Stimulated activated CD8-positive, alpha-beta memory T cell treated with anti-CD3 and anti-CD28 coated beads, Interleukin-4, amount 100 ng/mL, for 4 hours (primary cell): ENCODE data around the gene DPM3.
A peak's percentile ranks its signal among the peaks of the same experiment; 100 is the strongest.
"Not testable (repeated sequence)": the region's sequence is repeated elsewhere in the genome, so short reads cannot be mapped to it uniquely, and the experiment has no call there.

Experiments
- DNase-seq, 2 donors: peaks; one replicate each; pipeline ENCODE4 v3.0.0-alpha.2; 2020; ENCODE audit warnings: low read depth in 2 of 2, low spot score in 1 of 2

DPM3 gene

DNA sequence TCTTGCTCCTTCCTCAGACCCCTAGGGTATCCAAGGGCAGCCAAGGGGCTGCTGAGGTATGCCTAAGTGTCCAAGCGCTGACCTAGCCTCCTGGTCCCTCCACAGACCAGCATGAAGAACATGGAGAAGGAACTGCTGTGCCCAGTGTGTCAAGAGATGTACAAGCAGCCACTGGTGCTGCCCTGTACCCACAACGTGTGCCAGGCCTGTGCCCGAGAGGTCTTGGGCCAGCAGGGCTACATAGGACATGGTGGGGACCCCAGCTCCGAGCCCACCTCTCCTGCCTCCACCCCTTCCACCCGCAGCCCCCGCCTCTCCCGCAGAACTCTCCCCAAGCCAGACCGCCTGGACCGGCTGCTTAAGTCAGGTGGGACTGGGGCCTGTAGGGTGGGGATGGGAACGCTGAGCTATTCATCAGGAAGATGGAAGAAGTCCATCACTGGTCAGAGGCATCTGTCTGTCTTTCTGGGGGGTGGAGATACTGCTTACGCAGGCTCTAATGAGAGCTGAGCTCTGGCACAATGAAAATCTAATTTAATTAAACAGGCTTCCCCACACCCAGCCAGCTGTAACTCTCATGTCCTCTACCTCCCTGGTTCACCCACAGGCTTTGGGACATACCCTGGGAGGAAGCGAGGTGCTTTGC lies 35.1 kb upstream of the DPM3 start:
- DNase-seq: no peak

- no peak for DNase-seq
These were observed 34.3 kb upstream of the DPM3 start for GRCh38 chr1:155174324-155175280.

DNA sequence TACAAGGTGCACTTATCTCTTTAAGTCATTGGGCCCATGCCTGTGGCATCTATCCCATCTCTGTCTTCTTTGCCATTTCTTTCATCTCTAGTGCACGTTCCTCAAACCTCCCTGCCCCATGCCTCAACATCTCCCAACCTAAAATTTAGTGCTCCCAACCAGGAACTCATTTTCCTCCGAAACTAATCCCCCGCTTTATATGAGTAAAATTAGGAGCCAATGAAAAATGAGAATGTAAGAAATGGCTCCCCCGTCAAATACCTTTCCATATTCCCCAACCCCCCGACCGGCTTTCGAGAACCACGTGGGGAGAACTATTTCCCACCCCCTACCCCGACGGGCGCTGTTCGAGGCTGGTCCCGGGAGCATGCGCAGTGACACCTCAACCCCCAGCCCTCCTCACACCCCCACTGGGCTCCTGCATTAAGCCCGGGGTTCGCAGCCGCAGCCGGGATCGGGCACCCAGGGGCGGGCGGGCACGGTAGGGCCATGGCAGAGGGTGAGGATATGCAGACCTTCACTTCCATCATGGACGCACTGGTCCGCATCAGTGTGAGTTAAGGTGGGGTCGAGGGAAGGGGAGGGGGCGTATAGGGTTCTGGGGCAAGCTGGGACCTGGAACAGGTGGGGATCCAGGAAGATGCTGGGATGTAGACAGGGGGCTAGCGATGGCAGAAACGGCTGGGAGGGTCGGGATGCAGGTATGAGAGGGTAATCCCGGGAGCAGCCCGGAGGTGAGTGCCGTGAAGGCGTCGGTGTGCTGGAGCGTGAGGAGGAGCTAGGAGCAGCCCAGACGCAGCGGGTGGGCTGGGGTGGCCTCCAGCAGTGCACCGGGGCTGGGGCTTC lies 33.4 kb upstream of the DPM3 start, which contains the start of gene TRIM46:
TSS of gene TRIM46 (plus strand) at position 372 of the 846 bp plus-strand sequence. CDS start at position 490, 118 bp downstream.
- peak in 1 of 2 donors; percentile 36 for DNase-seq

GRCh38 chr1:155172732-155173477 lies 32.6 kb upstream of the DPM3 start, which contains the start of gene KRTCAP2:
KRTCAP2 (minus strand) TSS chr1:155173304; CDS start chr1:155173224, 80 bp downstream.
- DNase-seq: peak; percentile 88 to 92

DNA sequence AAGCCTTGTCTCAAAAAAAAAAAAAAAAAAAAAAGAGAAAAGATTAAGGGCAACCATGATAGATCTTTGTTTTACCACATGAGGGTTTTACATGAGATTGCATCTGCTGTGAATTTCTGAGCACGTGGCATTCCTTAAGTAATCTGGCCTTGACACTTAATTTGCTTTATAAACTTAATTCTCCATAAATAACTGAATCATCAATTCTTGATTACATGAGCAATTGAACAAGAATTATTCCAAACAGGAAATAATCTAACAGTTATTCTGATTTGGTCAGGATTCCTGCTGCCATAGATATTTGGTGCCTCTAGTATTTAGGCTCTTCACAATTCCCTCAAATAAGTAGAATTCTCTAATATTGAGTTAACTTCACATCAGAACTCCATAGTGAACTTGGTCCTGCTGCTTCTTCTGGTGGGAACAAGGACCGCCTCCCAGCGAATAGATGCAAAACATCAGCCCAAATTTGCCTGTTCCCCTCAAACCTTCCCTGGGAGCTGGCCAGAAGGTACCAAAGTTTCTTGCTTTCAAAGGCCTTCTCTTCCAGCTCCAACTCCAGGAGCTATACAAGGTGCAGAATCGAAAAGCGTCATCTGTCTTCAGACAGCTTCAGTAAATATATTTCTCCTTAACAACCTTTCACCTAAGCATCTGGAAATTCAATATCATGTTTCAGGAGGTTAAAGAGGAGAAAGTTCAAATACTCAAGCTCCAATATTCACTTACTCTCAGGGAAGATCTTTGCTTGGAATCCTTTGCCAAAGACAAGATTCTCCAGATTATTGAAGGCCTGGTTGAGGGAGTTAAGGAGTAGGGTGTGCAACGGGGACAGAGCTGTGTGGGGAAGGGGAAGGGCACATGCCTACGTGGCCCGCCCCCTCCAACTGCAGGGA lies 31.8 kb upstream of the DPM3 start:
- DNase-seq: no peak

DNA sequence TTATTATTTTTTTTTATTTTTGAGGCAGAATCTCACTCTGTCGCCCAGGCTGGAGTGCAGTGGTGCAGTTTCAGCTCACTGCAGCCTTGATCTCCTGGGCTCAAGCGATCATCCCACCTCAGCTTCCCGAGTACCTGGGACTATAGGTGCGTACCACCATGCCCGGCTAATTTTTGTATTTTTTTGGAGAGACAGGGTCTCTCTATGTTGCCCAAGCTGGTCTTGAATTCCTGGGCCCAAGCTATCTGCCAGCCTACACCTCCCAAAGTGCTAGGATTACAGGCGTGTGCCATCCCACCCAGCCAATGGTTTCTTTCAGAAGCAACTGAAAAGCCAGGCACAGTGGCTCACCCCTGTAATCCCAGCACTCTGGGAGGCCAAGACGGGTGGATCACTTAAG lies 30.5 kb upstream of the DPM3 start:
- DNase-seq: no peak

DNA sequence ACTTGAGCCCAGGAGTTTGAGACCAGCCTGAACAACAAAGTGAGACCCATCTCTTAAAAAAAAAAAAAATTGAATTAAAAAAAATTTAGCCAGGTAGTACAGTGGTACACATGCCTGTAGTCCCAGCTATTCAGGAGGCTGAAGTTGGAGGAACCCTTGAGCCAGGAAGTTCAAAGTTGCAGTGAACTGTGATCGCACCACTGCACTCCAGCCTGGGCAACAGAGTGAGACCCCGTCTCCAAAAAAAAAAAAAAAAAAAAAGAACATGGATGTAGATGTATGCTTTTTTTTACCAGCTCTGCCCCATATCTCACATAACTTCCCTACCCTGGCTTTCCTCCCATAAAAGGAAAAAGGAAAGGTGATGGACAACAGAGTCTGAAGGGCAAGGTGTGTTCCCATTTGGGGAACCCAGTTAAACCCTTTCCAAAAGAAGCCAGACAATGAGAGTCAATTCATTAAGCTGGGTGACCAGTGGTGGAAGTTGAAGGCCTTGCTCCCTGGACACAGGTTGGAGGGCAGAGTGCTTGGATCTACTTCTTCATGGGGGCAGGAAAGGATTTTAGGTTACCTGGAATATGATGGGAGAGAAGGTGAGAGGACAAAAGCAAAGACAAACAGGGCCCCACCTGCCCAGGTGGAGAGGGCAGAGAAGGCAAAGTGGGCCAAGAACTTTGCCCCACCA lies 29.9 kb upstream of the DPM3 start:
- DNase-seq: no peak

DNA sequence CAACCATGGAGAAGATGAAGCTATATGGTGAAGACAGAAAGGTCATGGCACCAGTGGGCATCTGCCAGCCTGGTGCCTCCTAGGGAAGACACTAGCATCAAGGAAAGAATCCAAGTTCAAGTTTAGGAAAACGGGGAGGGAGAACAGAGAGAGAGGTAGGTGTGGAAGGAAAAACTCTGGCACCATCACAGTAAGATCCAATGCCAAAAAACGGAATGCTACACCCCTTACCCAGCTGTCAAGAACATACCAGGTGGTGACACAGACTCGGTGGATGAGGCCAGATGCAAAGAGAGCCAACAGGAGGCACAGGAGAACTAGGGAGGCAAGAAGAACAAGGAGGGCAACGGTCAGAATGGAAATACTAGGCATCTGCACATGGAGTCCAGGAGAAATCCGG lies 29.2 kb upstream of the DPM3 start:
- DNase-seq: no peak

DNA sequence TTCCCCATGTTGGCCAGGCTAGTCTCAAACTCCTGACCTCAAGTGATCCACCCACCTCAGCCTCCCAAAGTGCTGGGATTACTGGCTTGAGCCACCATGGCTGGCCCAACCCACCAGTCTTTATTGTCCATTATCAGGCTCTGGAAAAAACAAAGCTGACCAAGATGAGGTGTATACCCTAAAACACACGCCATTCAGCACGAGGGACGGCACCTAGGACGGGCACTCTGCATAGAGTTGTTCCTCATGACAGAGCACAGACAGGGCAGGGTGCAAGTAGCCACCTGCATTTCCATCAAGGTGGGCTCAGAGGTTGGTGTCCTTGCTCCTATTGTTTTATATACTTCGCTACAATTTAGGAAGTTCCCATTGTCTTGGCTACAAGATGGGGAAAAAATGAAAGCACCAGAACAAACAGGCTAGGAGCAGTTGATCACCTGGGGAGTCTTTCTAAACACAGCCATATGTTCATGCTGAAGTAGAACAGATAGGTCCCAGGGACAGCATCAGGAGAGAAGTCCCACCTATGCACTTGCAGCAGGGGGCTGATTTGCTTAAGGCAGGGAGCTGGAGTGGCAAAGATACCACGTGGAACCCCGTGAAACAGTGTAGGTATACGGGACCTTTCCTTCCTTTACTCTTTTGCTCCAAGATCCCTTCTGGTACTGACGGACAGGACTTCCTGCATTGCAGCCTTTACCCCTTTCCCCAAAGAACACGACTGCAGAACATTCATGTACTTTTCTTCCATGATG lies 28.3 kb upstream of the DPM3 start:
- no peak for DNase-seq

DNA sequence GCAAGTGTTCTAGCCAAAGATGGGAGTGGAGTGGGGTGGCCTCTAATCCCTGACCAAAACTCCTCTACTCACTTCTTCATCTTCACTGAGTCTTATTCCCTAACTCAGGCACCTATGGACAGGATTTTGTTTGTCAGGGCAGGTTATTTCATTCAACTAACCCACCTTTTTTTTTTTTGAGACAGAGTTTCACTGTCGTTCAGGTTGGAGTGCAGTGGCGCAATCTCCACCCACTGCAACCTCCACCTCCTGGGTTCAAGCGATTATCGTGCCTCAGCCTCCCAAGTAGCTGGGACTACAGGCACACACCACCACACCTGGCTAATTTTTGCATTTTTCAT lies 27.7 kb upstream of the DPM3 start:
- not testable (repeated sequence) for DNase-seq

DNA sequence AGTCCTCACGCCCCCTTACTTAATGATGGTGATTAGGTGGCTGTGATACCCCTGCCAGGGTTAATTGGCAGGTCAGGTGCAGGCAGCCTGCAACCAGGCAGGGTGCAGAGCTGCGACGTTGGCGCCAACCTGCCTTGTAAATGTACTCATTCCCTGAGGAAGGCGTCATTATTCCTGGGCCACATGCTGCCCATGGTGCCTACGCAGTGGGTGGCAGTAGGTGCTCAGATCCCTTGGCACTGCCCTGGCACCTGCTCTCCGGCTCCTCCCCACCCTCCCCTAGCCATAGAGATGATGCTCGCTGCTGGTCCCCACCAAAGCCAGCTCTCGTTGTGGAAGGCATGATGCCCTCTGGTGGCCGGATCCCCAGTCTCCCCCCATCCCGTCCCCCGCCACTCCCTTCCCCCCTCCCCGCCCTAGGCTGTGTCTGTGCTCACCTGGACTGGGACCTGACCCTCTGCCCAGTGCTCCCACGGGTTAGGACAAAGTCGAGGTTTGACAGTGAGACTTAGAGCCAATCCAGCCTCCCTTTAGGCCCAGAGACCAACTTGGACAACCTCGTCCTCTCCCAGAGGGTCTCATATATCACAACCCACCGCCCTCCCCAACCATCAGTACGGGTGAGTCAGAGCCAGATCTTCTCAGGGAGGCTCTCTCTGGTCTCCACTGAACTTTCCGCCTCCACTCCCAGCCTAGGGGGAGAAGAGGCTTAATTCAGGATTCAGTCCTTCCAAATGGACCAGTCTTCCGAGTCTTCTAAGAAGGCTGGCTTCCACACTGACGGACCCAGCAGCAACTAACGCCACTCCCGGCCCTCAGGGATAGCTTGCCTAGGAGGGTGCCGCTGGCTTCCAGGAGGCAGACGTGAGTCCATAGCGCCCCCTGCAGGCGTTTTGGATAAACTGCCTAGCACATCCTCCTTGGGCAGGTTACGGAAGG lies 27.1 kb upstream of the DPM3 start:
- peak; percentile 60 to 85 for DNase-seq

DNA sequence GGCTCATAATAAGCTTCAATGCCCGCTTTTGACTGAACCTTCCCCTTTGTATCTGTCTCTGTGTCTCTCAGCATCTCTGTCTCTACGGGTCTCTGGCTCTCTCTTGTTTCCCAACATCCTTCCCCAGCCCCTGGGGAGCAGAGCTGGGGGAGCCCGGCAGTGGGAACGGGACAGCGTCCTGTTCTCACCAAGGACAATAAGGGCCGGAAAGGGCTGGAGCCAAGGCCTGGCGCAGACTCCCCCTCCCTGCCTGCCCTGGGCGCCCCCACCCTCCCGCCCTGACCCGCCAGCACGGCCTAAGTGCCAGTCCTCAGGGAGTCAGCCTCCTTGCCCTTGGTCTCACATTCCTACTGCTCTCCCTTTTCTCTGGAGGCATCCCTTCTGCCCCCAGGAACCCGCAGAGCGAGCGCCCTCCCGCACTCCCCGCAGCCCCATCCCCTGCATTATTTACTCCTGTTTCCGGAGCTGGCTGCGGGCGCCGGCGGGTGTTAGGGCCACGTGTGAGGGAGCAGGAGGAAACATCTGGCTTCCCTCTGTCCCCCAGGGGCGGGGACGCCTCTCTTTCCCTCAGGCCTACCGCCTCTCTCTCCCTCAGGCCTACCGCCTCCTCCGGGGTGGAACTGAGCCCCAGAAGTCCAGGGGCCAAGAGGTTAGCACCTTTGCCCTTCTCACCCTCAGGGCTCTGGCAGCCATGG lies 26.3 kb upstream of the DPM3 start:
- DNase-seq: no peak

GRCh38 chr1:155166051-155166470 lies 25.7 kb upstream of the DPM3 start:
- DNase-seq: no peak

DNA sequence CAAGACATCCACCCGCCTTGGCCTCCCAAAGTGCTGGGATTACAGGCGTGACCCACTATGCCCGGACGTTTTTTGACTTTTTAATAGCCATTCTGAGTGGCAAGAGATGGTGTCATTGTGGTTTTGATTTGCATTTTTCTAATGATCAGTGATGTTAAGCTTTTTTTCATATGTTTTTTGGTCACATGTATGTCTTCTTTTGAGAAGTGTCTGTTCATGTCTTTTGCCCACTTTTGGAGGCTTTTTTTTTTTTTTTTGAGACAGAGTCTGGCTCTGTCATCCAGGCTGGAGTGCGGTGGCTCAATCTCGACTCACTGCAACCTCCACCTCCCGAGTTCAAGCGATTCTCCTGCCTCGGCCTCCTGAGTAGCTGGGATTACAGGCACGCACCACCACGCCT lies 24.3 kb upstream of the DPM3 start:
- DNase-seq: not testable (repeated sequence)

- not testable (repeated sequence) for DNase-seq
These were observed 23.5 kb upstream of the DPM3 start for GRCh38 chr1:155163785-155164184.

DNA sequence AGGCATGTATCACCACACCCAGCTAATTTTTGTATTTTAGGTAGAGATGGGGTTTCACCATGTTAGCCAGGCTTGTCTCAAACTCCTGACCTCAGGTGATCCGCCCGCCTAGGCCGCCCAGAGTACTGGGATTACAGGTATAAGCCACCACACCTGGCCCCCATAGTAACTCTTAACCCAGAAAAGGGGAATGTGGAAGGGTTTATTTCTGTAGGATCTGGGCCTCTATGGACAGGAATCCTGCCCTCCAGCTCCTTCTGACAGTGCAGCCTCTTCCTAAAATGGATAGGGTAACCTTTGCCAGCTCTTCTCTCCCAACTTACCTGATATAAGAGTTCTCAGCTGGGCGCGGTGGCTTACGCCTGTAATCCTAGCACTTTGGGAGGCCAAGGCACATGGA lies 22.3 kb upstream of the DPM3 start:
- not testable (repeated sequence) for DNase-seq

DNA sequence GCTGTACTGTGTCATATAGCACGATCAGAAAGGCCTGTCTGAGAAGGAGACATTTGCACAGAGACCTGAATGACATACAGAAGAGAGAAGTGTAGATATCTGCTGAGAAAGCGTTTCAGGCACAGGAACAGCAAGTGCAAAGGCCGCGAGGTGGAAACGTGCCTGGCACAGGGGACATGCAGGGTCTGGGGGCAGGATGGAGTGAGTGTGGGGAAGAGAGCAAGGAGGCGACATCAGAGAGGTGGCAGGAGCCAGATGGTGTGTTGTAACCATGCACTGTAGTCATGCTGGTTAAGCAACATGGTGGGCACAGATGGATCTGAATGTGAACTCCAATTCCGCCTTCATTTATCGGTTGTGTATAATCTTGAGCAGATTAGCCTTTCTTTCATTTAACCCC lies 19.8 kb upstream of the DPM3 start:
- no peak for DNase-seq
